ENCODE data around the gene NCOA4. TPM values are rescaled to one million over a fixed set of nuclear protein-coding genes. Genes with fewer than 3 reads are reported as not detected.

Gene NCOA4
- total and polyA plus RNA-seq, 2 of the 4 experiments (the other 2 are of a cell fraction): 62.2 to 188 TPM

GRCh38 chr10:46077141-46077554 is 46.7 kb upstream of the NCOA4 start:
- in situ Hi-C loops (cut with MboI; ENCODE audit: low sequenced_read_pairs) (no loop called here), intact Hi-C loops (cut with micrococcal nuclease) (no loop called here), dilution Hi-C loops (cut with HindIII; ENCODE audit: low sequenced_read_pairs, unreplicated experiment) (no loop called here)
- DNase-seq (peak; percentile 12), ATAC-seq (ENCODE audit: low read depth) (no peak)
- Histone ChIP-seq H2BK5ac (ENCODE audit: low read depth, low read length, poor library complexity, severe bottlenecking) (no peak overlapping the region), H4K91ac (ENCODE audit: insufficient read depth, low read depth, low read length) (no peak overlapping the region), H3K36me3 (ENCODE audit: control insufficient read depth, insufficient read depth, low read length) (no peaks in the 10 kb centered on the region), H3K14ac (replicated peaks; ENCODE audit: low read depth, low read length) (no peak overlapping the region), H3K9me1 (ENCODE audit: insufficient read depth, low read length) (no peaks in the 10 kb centered on the region), H2AK9ac (replicated peaks; ENCODE audit: low read depth, low read length, poor library complexity) (no peak overlapping the region), H2BK120ac (ENCODE audit: low read depth, low read length) (no peak overlapping the region), H3K4me3 (ENCODE audit: insufficient read depth, low read depth, low read length) (no peak overlapping the region), H3K23ac (ENCODE audit: low read depth, low read length) (no peak overlapping the region), H2BK20ac (ENCODE audit: low read depth, low read length) (no peak overlapping the region), H3K27ac (ENCODE audit: insufficient read depth, low read length) (no peak overlapping the region), H4K5ac (ENCODE audit: low read depth, low read length) (no peak overlapping the region), H3K4ac (ENCODE audit: low read depth, low read length) (no peak overlapping the region), H2BK15ac (ENCODE audit: low read depth, low read length) (no peak overlapping the region), H3K4me1 (ENCODE audit: control insufficient read depth, insufficient read depth, low read length) (peaks cover 2% of the 10 kb centered on the region), H3K4me2 (ENCODE audit: low read depth, low read length) (no peak overlapping the region), H3K9ac (ENCODE audit: low read depth, low read length) (no peak overlapping the region), H3K27me3 (ENCODE audit: control insufficient read depth, insufficient read depth, low read length) (peaks cover 1% of the 10 kb centered on the region), H2AK5ac (ENCODE audit: low read depth, low read length) (no peak overlapping the region), H4K20me1 (ENCODE audit: insufficient read depth, low read length) (no peaks in the 10 kb centered on the region), H3K18ac (ENCODE audit: low read depth, low read length) (no peak overlapping the region), H3K56ac (ENCODE audit: extremely low read depth, insufficient read depth, low read length) (no peak overlapping the region), H3K79me1 (ENCODE audit: low read depth in 1 of 2, low read length in 2 of 2) (no peaks in the 10 kb centered on the region), H2AFZ (replicated peaks; ENCODE audit: low read length, poor library complexity) (no peak overlapping the region), H4K8ac (ENCODE audit: low read depth in 2 of 2, low read length in 2 of 2) (no peak overlapping the region), H3K9me3 (ENCODE audit: control insufficient read depth, insufficient read depth, low read length) (no peaks in the 10 kb centered on the region)
- ChIA-PET CTCF (no interaction called here), POLR2A (ENCODE audit: unreplicated experiment) (no interaction called here)
- TF ChIP-seq CEBPB (IDR thresholded peaks at IDR 0.05; ENCODE audit: low read depth, low read length) (peak; percentile 44), MAFK (IDR thresholded peaks at IDR 0.05; ENCODE audit: low read depth, low read length) (no peak)
- no TSS peak for BruUV-seq (replicated peaks)
- WGBS, 2 experiments (ENCODE audit: extremely low coverage in 2 of 2, insufficient read length in 1 of 2): no CpG with 5 or more reads among the region's 4 CpGs

All from IMR-90 (cell line).